HEK293 (cell line): ENCODE data around the gene UHRF1.
A peak's percentile ranks its signal among the peaks of the same experiment; 100 is the strongest.

Source experiments
- CTCF ChIA-PET: fragments of 350-600 bp; formaldehyde crosslinking; extraction: SDS; loops from one replicate; lab custom pipeline; 2021; ENCODE audit warnings: antibody characterized with exemption; lab: Yijun Ruan, JAX
- POLR2A ChIA-PET: fragments of 300-600 bp; formaldehyde crosslinking; extraction: SDS; loops from one replicate; lab custom pipeline; 2020; ENCODE audit warnings: antibody characterized with exemption, inconsistent platforms; lab: Yijun Ruan, JAX
- H3K27ac ChIP-seq: fragments of 200-500 bp; sonication (Bioruptor generic); 2 replicates; pipeline ENCODE4 v1.5.1; 2014; ENCODE audit warnings: low read depth, low read length, control low read depth, inconsistent platforms; ENCODE audit errors: extremely low read depth
- H3K36me3 ChIP-seq, 2 experiments: fragments of 200-500 bp in 1 of 2; sonication (Bioruptor generic) in 1 of 2; 1 replicate in 1 of 2; 2 replicates in 1 of 2; pipeline ENCODE4 v1.5.1; 2014 to 2017; ENCODE audit warnings: inconsistent platforms in 2 of 2, low read length in 2 of 2; ENCODE audit not compliant: control insufficient read depth in 2 of 2, insufficient read depth in 1 of 2
- H3K4me1 ChIP-seq: fragments of 200-500 bp; sonication (Bioruptor generic); 2 replicates; pipeline ENCODE4 v1.5.1; 2014; ENCODE audit warnings: mild to moderate bottlenecking, low read length, inconsistent platforms; ENCODE audit not compliant: control insufficient read depth, insufficient read depth
- H3K4me3 ChIP-seq: 2 replicates; pipeline ENCODE4 v1.5.1; 2011; ENCODE audit warnings: low read depth, mild to moderate bottlenecking, control low read depth, low read length, moderate library complexity
- H3K9me3 ChIP-seq: fragments of 200-500 bp; sonication (Bioruptor generic); 2 replicates; pipeline ENCODE4 v1.5.1; 2014; ENCODE audit warnings: low read depth, low read length, inconsistent platforms; ENCODE audit not compliant: control insufficient read depth, insufficient read depth
- KLF9 ChIP-seq: fragments of 450-650 bp; formaldehyde crosslinking; IDR thresholded peaks from 2 replicates; pipeline ENCODE4 v1.5.1; 2016; ENCODE audit warnings: missing biosample characterization, missing genetic modification characterization, low read depth
- MEIS1 ChIP-seq: sonication (generic); formaldehyde crosslinking; IDR thresholded peaks from 2 replicates; pipeline ENCODE4 v1.8.1; 2022; ENCODE audit warnings: missing genetic modification reagents, mild to moderate bottlenecking, borderline replicate concordance
- PRDM6 ChIP-seq: fragments of 450-650 bp; formaldehyde crosslinking; IDR thresholded peaks from 2 replicates; pipeline ENCODE4 v1.5.1; 2017; ENCODE audit warnings: missing biosample characterization, missing genetic modification characterization
- ZBTB17 ChIP-seq: fragments of 450-650 bp; formaldehyde crosslinking; IDR thresholded peaks from 2 replicates; pipeline ENCODE4 v1.5.1; 2016; ENCODE audit warnings: missing biosample characterization, missing genetic modification characterization
- ZBTB6 ChIP-seq: fragments of 450-650 bp; formaldehyde crosslinking; IDR thresholded peaks from 2 replicates; pipeline ENCODE4 v1.5.1; 2017; ENCODE audit warnings: missing biosample characterization, missing genetic modification characterization
- ZNF132 ChIP-seq: fragments of 450-650 bp; formaldehyde crosslinking; IDR thresholded peaks from 2 replicates; pipeline ENCODE4 v1.5.1; 2017; ENCODE audit warnings: missing biosample characterization, missing genetic modification characterization, borderline replicate concordance
- ZNF18 ChIP-seq: fragments of 450-650 bp; formaldehyde crosslinking; IDR thresholded peaks from 2 replicates; pipeline ENCODE4 v1.5.1; 2016; ENCODE audit warnings: missing biosample characterization, missing genetic modification characterization
- ZNF280D ChIP-seq: fragments of 450-650 bp; formaldehyde crosslinking; IDR thresholded peaks from 2 replicates; pipeline ENCODE4 v1.5.1; 2016; ENCODE audit warnings: missing biosample characterization, missing genetic modification characterization
- ZNF324 ChIP-seq: fragments of 450-650 bp; formaldehyde crosslinking; IDR thresholded peaks from 2 replicates; pipeline ENCODE4 v1.5.1; 2016; ENCODE audit warnings: missing biosample characterization, missing genetic modification characterization
- ZNF335 ChIP-seq: fragments of 450-650 bp; formaldehyde crosslinking; conservative IDR thresholded peaks from 2 replicates; pipeline ENCODE4 v1.5.1; 2016; ENCODE audit warnings: missing biosample characterization, missing genetic modification characterization
- ZNF398 ChIP-seq: fragments of 450-650 bp; formaldehyde crosslinking; IDR thresholded peaks from 2 replicates; pipeline ENCODE4 v1.5.1; 2017; ENCODE audit warnings: missing biosample characterization, missing genetic modification characterization
- ZNF404 ChIP-seq: fragments of 450-650 bp; formaldehyde crosslinking; IDR thresholded peaks from 2 replicates; pipeline ENCODE4 v1.5.1; 2017; ENCODE audit warnings: missing biosample characterization, missing genetic modification characterization
- ZNF571 ChIP-seq: fragments of 450-650 bp; formaldehyde crosslinking; IDR thresholded peaks from 2 replicates; pipeline ENCODE4 v1.5.0; 2017; ENCODE audit warnings: missing biosample characterization, missing genetic modification characterization
- ZNF585B ChIP-seq: fragments of 450-650 bp; formaldehyde crosslinking; IDR thresholded peaks from 2 replicates; pipeline ENCODE4 v1.5.1; 2016; ENCODE audit warnings: missing biosample characterization, missing genetic modification characterization
- ZNF692 ChIP-seq: fragments of 450-650 bp; formaldehyde crosslinking; IDR thresholded peaks from 2 replicates; pipeline ENCODE4 v1.5.1; 2016; ENCODE audit warnings: missing biosample characterization, missing genetic modification characterization
- ZNF830 ChIP-seq: fragments of 450-650 bp; IDR thresholded peaks from 2 replicates; pipeline ENCODE4 v1.5.0; 2018; ENCODE audit warnings: missing biosample characterization, missing genetic modification characterization, low read depth, mild to moderate bottlenecking, moderate library complexity
- ZNF837 ChIP-seq: fragments of 450-650 bp; formaldehyde crosslinking; IDR thresholded peaks from 2 replicates; pipeline ENCODE4 v1.5.1; 2016; ENCODE audit warnings: missing biosample characterization, missing genetic modification characterization
- ZNF843 ChIP-seq: fragments of 450-650 bp; formaldehyde crosslinking; IDR thresholded peaks from 2 replicates; pipeline ENCODE4 v1.5.1; 2016; ENCODE audit warnings: missing biosample characterization, missing genetic modification characterization
- ZSCAN16 ChIP-seq: fragments of 450-650 bp; formaldehyde crosslinking; IDR thresholded peaks from 2 replicates; pipeline ENCODE4 v1.5.1; 2016; ENCODE audit warnings: missing biosample characterization, missing genetic modification characterization

Gene UHRF1

GRCh38 chr19:4904481-4904880 is 4.8 kb upstream of the UHRF1 start:
- Histone ChIP-seq H3K4me3 (no peak overlapping the region), H3K27ac (no peak overlapping the region), H3K4me1 (no peaks in the 10 kb centered on the region), H3K9me3 (no peaks in the 10 kb centered on the region), H3K36me3 (no peaks in the 10 kb centered on the region)
- CTCF ChIA-PET: interaction anchor here (0.7 to 1.7 kb wide), 2 partner anchors 10 to 127 kb away, joined by 3 read pairs; no protein-coding TSS in a partner anchor
- no peak for TF ChIP-seq ZNF398 (tag by site-specific recombination)
- TF ChIP-seq ZNF335 (tag by site-specific recombination): 0 out of 2 replicates have a peak, but pooled peaks have one; percentile 22
- TF ChIP-seq ZNF585B: no peak
- no peak for TF ChIP-seq ZNF324 (tag by site-specific recombination)
- no peak for TF ChIP-seq ZNF843 (tag by site-specific recombination)
- no peak for TF ChIP-seq ZBTB6
- POLR2A ChIA-PET: no interaction called here

- Histone ChIP-seq H3K27ac (no peak overlapping the region), H3K36me3 (peaks cover 0 to 16% of the 10 kb centered on the region in 2 experiments; a peak in 1 of 3 replicates), H3K4me3 (no peak overlapping the region), H3K4me1 (peaks cover 8% of the 10 kb centered on the region; the same call in 1 of the 2 replicates), H3K9me3 (no peaks in the 10 kb centered on the region)
- CTCF ChIA-PET: interaction anchor here (0.6 to 1.9 kb wide), 2 partner anchors 9 to 97 kb away, joined by 3 to 12 read pairs; no protein-coding TSS in a partner anchor
- TF ChIP-seq PRDM6 (no peak), ZNF280D (tag by site-specific recombination) (no peak), ZSCAN16 (tag by site-specific recombination) (0 out of 2 replicates have a peak, but pooled peaks have one; percentile 53), ZBTB6 (peak; percentile 82), ZNF830 (tag by site-specific recombination) (no peak)
- POLR2A ChIA-PET: no interaction called here
Measured at GRCh38 chr19:4906963-4907362, 2.3 kb upstream of the UHRF1 start.

- H3K27ac ChIP-seq: no peak overlapping the region; the same call in 1 of the 2 replicates
- ChIA-PET CTCF (interaction anchor here (1.0 kb wide), 1 partner anchor 56 kb away, joined by 6 read pairs; no protein-coding TSS in a partner anchor), POLR2A (no interaction called here)
- peaks cover 8% of the 10 kb centered on the region; the same call in 1 of the 2 replicates for H3K4me1 ChIP-seq
- no peaks in the 10 kb centered on the region for H3K9me3 ChIP-seq
- peaks cover 9 to 30% of the 10 kb centered on the region in 2 experiments; a peak in 2 of 3 replicates for H3K36me3 ChIP-seq
- no peak overlapping the region for H3K4me3 ChIP-seq
- TF ChIP-seq ZBTB17: peak; percentile 32; the same call in 1 of the 2 replicates
- no peak for TF ChIP-seq ZNF837 (tag by site-specific recombination)
- TF ChIP-seq ZNF18 (tag by site-specific recombination): no peak
- TF ChIP-seq ZNF404: no peak
- TF ChIP-seq MEIS1 (CRISPR knock-in tag): no peak
- TF ChIP-seq KLF9: no peak
- TF ChIP-seq ZNF692 (tag by site-specific recombination): peak; percentile 77
- TF ChIP-seq ZNF132 (tag by site-specific recombination): no peak
- no peak for TF ChIP-seq ZNF571 (tag by site-specific recombination)
Measured at GRCh38 chr19:4908360-4908759, 941 bp upstream of the UHRF1 start.
